GM13977 (cell line): ENCODE measurements around the gene LTV1.

Source experiments
- DNase-seq: peaks from one replicate; pipeline ENCODE4 v3.0.0; 2012; ENCODE audit warnings: low spot score
- CTCF ChIP-seq: IDR thresholded peaks from 2 replicates; pipeline ENCODE4 v1.5.1; 2012; ENCODE audit warnings: mild to moderate bottlenecking, control low read depth; ENCODE audit not compliant: insufficient read depth; ENCODE audit errors: extremely low read depth, missing control alignments
- in situ Hi-C: fragments of 300-500 bp; cut with MboI; formaldehyde crosslinking; loops from one replicate; pipeline ENCODE4 v1.12.0; 2022; ENCODE audit warnings: low sequenced_read_pairs, low pct_unique_long_range_greater_than_20kb, mixed read lengths, inconsistent platforms; ENCODE audit not compliant: unreplicated experiment

LTV1 gene

GRCh38 chr6:143877584-143878271 is 34.6 kb downstream of the LTV1 start:
- no peak for TF ChIP-seq CTCF
- in situ Hi-C loops: no loop called here
- no peak for DNase-seq

GRCh38 chr6:143878272-143878760 is 35.2 kb downstream of the LTV1 start:
- no peak for TF ChIP-seq CTCF
- in situ Hi-C loops: no loop called here
- no peak for DNase-seq

- no peak for TF ChIP-seq CTCF
- in situ Hi-C loops: no loop called here
- DNase-seq: no peak
Observed at GRCh38 chr6:143880412-143880811, 37.3 kb downstream of the LTV1 start.

- in situ Hi-C loops: no loop called here
- TF ChIP-seq CTCF: no peak
- DNase-seq: no peak
Observed at GRCh38 chr6:143882401-143882930, 39.3 kb downstream of the LTV1 start.

- in situ Hi-C loops: no loop called here
- DNase-seq: no peak
- TF ChIP-seq CTCF: no peak
Observed at GRCh38 chr6:143884216-143884900, 41.2 kb downstream of the LTV1 start.

- no peak for DNase-seq
- in situ Hi-C loops: no loop called here
- TF ChIP-seq CTCF: no peak
Observed at GRCh38 chr6:143885116-143885515, 42.0 kb downstream of the LTV1 start.
